Activated CD8-positive, alpha-beta memory T cell treated with anti-CD3 and anti-CD28 coated beads for 48 hours (primary cell): ENCODE data around the gene PKP4.

ENCODE experiments used
- DNase-seq, 3 experiments: peaks; one replicate each; pipeline ENCODE4 v3.0.0-alpha.2; 2020; ENCODE audit warnings: low read depth in 2 of 3, low spot score in 2 of 3

Gene PKP4

DNA sequence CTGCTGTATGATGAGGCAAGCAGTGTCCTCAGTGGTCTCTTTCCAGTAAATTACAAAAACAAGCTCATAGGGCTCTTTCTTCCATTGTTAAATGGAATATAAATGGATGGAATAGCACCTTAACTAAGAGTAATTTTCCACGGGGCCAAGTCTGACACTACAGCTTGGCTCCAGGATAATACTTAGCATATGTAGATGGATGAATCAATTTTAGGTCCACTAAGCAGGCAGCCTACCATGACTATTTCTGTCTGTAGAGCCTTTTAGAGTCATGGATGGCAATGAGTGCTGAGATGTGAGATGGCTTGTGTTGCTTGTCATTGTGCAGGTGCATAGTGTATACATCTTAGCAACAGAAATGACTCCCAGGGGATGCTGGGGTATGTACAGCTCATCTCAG lies 125.9 kb downstream of the PKP4 start:
- no peak for DNase-seq

DNA sequence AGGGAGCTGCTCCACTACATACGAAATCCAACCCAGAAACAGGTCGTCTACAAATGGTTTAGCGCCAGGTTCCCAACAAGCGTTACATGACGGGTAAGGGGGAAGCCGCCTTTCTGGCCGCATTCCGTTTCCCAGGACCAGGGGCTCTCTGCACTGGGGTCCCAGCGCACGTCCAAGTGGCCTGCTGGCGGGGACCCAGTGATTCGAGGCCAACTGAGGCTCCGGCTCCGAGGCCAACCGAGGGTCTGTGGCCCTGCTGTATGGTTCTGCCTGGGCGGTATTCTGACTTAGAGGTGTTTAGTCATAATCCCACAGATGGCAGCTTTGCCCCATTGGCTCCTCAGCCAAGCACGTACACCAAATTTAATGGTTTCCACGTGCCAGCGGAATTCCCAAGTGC lies 127.2 kb downstream of the PKP4 start:
- no peak for DNase-seq

DNA sequence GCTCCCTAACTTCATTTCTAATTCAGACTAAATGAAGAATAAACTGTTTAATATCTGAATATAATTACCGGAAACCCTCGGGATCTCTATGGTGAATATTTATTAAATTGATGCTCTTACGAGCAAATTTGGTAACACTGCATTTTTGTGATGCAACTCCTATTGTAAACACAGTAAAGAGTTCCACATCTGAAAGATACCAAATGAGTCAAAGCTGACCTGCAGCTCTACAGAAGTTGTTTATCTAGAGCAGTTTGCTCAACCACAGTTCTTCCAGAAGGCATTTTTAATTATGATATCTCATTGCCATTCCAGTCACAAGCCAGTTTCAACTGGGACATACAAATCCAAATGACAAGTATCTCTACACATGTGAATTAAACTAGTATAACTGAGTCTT lies 129.7 kb downstream of the PKP4 start:
- no peak for DNase-seq

DNA sequence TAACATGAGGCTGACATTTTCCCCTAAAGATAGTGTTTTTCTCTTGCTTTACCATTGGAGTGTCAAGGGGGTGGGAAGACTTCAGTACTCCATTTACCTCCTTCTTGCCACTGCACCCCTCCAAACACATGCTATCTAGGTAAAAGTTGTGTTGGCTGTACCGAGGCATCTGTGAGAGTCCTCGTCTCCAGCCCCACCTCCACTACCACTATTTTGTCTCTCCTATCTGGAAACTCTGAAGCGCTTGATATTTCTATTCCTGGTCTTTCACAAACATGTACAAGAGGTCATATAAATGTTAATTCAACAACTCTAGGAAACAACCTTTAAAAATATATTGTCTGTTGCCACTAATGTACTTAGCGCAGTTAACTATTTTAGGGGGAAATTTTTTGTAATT lies 132.6 kb downstream of the PKP4 start:
- DNase-seq: no peak

DNA sequence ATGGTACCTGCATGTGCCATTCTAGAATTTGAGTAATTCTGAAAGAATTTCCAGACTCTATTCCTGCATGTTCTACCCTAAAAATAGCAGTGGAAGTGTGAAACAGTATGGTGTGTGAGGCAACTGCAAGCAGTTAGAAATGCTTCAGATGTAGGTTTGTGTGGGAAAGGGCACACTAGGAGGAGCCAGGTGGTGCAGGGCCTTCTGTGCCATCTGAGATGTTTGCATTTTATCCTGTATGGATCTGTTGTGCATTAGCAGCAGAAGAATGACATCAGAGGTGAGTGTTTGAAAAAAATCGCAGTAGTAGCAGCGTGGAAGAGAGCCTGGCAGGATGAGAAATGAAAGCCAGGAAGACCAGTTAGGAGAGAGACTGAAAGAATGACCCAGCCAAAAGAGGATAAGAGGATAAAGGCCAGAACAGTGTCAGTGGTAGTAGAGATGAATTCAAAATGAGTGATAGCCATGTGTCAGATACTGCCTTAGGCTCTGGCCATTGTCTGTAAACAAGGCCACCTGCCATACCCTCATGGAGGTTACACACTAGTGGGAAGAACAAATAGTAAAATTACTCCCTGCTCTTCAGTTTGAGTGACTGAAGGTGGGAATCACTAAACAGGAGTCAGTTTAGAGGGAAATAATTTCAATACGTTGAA lies 142.2 kb downstream of the PKP4 start:
- DNase-seq: no peak

DNA sequence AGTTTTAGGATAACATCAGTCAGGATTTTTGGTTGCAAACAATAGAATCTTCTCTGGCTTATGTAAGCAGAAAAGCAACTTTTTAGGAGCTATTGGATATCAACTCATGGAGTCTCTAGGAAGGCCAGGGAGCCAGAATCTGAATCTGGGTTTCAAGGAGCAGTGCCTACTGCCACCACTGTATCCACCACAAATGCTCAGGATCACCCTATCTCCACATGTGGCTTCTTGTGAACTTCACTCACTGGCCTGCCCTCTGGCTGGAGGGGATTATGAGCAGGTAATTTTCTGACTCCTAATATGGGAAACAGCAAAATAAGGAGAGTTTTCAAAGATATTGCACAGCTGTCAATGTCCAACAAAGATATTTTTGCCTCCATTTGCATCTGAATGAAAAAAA lies 142.9 kb downstream of the PKP4 start:
- DNase-seq: no peak

DNA sequence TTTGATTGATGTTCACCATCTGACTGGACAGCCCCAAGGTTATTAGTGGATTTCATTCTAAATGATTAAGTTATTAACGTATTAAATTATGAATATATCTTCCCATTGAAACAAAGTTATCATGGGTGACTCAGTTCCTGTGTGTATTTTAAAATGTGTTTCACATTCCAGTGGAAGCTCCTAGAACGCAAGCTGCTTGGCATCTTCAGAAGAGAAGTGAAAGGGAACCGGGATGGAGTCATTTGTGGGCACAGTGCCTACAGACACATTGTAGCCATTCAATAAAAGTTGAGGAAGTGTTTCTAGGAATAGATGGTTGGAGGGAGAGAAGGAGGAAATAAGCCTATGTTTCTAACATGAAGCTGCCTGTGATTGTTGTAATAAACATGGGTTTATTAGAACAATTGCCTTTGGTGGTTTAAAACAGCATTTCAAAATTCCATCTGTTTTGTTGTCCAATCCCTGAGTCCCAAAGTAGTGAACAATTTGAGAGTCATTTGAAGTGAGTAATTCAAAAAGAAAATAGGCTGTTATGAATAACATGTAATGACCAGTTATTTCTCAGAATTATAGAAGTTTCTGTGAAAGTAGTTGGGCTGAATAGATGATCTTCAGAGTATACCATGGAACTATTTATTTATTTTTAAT lies 143.5 kb downstream of the PKP4 start:
- DNase-seq: no peak

DNA sequence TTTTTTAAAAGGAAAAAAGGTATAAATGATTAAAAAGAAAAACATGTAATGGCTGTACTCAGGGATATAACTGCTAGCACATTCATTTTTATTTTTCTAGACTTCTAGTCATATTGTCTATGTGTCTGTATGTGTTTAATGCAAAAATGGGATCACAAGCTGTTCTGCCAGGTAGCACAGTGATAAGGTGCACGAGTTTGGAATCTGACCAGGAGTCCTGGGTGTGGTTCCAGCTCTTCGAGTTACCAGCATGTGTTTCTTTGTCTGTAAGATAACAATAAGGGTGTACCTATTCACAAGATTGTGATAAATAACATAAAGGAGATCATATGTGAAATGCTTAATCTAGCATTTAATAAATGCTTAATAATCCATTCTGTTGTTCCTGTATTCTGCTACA lies 145.3 kb downstream of the PKP4 start:
- no peak for DNase-seq

DNA sequence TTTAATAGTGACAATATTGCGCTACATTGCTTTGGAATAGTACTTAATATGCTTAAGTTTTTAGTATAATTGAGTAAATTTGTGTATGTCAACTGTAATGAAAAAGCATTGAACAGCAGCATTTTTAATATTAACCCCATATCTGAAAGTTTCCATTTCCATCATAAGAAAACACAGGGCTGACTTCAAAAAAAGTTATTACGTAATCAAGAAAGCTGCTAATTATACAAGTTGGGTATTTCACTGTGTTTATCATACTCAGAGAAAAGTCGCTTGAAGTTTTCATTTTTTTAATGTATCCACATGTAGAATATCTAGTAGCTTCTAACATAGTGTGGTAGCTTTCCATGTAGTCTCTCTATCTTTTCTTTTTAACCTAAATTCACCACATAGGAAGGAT lies 146.5 kb downstream of the PKP4 start:
- no peak for DNase-seq

DNA sequence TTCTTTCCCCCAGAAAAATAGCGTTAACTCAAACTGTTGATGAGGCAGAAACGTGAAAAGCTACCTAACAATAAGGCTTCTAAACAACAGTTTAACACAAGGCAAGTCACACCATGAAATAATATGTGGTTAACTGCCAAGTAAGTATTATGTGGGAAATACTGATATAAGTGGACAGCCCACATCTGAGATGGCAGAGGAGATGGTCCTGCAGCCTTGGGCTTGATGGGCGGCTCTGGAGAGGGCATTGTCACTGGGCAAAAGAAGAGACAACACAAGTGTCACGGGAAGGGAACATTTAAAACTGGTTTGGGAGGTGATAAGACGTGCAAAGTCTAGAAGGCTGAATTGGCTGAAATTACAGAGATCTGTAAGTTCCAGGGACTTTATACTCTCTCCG lies 147.2 kb downstream of the PKP4 start:
- DNase-seq: no peak

DNA sequence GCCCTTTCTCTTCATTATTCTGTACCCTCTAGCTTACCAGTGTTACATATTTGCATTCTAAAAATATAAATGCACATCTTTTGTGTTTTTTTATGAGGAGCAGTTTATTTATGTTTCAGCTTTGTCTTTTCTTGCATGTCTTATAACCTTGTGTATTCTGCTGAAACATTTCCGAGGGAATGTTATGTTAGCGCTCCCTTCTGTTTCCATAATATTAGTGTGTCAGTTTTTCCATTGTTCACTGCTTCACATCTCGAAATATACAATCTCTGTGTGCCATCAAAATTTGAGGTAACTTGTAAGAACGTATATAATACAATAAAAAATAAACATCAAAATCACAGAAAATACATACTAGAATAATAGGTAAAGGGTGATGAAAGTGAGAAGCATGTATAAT lies 153.3 kb downstream of the PKP4 start:
- no peak for DNase-seq

DNA sequence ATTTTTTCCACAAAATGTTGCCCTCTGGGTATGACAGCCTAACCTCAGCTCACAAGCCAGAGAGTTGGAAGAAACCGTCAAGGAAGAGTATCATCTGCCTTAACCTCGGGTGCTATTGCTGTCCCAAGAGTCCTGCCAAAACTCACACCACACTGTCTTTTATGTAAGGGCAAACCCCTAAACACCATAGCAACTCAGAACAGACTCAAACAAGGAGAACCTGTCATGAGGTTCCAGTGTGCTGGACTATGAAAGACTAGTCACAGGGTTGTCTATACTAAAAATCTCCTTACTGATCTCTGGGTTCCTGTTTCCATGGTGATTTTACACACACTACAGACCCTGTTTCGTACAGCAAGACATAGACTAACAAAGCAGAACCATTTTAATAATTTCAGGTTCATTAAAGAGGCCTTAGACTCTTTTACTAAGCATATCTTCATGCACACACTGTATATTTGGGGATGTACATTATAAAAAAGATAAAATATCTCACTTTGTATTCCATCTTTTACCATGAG lies 159.8 kb downstream of the PKP4 start:
- no peak for DNase-seq

DNA sequence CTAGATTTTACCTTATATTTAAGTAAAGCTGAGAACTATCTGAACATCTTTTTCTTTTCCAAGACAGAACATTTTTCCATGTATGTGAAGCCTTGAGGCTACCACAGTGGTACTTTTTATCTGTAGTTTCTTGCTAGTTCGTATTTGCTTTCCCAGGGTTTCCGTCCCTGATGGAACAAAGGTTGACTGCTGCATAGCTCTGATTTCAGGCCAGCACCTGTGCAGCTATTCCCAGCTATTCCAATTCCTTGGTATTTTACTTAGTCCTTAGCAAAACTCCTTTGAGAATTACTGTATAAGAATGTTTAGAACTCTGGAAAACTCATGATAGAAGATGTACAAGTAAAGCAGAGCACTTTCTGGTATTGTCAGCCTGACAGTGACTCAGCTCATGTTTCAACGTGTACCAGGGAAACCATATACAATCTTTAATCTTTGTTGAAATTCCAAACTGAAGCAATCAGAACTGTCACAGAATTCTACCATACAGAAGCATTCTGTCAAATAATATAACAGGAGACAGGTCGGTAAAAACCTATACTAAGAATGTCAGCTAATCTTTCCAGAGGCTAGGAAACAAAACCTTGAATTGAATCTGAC lies 162.2 kb downstream of the PKP4 start:
- DNase-seq: no peak

DNA sequence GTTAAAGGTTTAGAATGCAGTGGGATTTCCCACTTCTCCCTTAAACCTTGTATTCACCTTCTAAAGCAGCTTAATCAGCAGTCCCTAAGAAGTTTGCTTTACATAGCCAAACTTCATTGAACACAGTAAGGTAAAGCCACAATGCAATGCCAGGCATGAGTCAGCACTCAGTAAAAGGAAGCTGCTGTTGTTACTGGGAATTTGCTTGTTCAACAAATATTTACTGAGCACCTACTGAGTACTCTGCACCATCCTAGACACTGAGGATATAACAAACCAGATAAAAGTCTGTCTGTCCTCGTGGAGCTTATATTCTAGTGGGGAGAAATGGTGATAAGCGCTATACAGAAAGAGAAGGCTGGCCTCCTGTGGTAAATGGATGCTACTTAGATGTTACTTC lies 162.7 kb downstream of the PKP4 start:
- DNase-seq: no peak

DNA sequence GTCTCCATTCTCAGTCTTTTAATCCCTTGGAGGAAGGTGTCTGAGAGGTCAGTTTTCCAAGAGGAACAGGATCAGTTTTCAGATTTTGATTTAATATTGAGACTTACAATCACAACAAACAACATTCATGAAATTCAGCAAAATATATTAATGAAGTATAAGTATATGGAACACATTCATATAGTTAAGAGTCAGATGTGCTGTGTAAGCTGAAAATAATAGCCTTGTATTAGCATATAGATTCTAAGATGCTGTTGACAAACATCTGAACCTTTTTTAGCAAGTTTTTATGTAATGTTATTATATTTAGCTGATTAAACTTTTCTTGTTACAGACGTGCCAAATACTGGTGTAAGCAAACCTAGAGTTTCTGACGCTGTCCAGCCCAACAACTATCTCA lies 163.9 kb downstream of the PKP4 start:
- DNase-seq: no peak

DNA sequence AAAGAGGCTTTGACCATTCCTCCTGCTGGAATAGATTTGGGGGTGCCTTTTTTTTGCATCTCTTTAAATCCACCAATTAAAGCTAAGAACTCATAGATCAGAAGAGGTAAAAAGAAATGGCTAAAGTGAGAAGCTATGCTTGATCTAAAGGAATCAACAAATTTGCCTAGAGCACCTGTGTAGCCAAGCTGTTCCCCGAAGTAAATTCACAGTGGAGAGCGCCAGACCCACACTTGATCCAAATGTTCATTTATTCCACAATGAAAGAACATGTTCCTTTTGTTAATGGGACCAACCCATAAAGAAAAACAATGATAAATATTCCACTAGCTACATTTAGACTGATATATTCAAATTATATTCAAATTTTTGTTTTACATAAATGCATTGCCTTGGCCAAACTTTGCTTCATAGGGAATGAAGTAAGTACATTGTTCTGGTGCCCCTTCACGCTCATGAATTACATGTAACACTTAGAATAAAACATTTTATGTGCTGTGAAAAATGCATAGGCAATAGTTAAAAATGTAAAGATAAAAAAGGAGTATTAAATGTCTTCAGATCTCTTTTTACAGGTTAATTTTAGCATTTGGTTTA lies 167.4 kb downstream of the PKP4 start:
- DNase-seq: no peak

DNA sequence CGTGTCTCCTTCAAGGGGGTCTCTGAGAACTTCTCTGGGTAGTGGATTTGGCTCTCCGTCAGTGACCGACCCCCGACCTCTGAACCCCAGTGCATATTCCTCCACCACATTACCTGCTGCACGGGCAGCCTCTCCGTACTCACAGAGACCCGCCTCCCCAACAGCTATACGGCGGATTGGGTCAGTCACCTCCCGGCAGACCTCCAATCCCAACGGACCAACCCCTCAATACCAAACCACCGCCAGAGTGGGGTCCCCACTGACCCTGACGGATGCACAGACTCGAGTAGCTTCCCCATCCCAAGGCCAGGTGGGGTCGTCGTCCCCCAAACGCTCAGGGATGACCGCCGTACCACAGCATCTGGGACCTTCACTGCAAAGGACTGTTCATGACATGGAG lies 168.2 kb downstream of the PKP4 start:
- no peak for DNase-seq

DNA sequence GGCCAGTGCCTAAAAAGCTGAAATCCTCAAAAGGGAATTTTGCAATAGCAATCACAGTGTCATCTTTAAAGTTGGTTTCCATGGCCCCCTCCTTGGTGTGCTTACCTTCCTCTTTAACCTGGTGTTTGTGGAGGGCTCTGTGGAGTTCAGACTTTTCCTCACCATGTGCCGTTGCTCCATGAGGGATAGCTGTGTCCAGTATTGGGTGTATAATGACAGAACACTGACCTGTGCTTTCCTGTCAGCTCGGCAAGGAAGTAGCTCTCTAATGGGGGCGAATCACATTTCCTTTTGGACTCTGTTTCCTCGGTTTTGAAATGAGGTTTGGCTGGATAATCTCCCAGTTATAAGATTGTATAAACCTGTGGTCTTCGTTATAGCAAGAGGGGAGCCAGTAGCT lies 172.4 kb downstream of the PKP4 start:
- DNase-seq: no peak

DNA sequence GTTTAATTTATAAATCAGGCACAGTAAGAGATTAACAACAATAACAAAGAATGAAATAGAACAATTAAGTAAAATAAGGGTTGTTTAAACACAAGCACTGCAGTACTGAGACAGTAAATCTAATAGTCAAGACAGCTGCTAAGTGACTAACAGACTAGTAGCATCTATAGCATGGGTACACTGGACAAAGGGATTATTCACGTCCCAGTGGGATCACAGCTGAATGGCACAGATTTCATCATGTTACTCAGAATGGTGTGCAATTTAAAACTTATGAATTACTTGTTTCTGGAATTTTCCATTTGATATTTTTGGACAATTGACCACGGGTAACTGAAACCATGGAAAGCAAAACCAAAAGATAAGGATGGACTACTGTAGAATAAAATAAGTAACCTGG lies 176.5 kb downstream of the PKP4 start:
- no peak for DNase-seq

DNA sequence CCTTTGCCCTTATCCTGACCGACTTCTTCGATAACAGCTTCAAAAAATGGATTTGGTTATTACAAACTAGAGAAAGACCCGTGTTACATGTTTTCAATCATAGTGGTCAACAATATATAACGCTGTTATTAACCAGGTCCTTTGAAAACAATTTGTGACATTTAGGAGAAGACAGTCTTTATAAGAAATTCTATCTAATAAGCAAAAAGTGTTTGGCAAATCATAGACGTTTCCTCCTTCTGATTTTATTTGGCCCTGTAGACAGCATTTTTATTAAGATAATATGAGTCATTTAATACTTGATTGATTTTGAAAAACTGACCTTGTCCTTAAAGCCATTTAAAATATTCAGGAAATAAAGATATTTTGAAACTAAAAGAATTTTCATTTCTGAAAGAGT lies 177.9 kb downstream of the PKP4 start:
- no peak for DNase-seq

DNA sequence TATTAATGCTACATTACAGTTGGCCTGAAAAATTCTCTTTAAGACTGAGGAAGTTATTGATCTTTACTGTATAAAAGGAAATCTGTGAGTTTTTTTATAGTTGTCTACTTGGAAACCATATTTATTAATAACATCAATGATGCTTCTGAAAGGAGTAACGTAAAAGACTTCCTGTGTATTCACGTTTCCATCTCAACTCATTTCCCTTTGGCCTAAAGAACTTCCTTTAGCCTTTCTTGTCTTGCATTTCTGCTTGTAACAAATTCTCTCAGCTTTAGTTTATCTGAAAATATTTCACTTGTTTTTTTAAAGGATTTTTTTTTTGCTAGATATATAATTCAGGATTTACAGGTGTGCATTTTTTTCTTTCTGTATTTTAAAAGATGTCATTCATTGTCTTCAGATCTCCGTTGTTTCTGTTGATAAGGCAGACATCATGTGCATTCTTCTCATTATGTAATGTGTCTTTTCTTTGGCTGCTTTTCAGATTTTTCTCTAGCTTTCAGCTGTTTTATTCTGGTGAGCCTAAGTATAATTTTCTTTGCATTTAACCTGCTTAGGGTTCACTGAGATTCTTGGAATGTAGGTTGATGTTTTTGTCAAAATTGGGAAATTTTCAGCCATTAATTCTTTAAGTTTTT lies 179.3 kb downstream of the PKP4 start:
- DNase-seq: no peak

DNA sequence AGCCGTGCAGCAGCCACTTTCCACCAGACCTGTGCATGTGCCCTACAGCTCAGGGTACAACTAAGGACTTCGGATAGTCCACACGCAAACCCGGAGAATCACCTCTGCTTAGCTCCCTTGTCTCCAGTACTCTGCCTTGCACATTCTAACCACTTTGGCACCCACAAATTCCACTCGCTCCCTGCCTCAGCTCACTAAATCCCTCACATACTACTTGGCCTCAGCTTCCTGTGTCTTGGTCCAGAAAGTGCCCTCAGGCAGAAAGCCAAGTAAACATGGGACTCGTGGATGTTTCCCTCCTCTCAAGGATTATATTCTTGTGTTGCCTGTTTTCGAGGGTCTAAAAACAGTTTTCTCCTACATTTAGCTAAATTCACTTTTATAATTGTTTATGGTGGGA lies 180.6 kb downstream of the PKP4 start:
- DNase-seq: no peak
